K562 (cell line): ENCODE measurements around the gene FGF23. TPM values are rescaled to one million over a fixed set of nuclear protein-coding genes. Genes with fewer than 3 reads are reported as not detected.

Experiments used
- BCL6 ChIP-seq: fragments of 250-450 bp; sonication (Bioruptor Pico); IDR thresholded peaks from 2 replicates; pipeline ENCODE4 v1.4.0; 2020
- BHLHE40 ChIP-seq: IDR thresholded peaks from 2 replicates; pipeline ENCODE4 v1.6.1; 2011; ENCODE audit warnings: low read length, improper control_type of control experiment
- CGGBP1 ChIP-seq: fragments of 250-450 bp; sonication (Bioruptor Pico); IDR thresholded peaks from 2 replicates; pipeline ENCODE4 v1.9.0; 2021; ENCODE audit warnings: mild to moderate bottlenecking
- FOXJ2 ChIP-seq: fragments of 200-800 bp; sonication (Bioruptor generic); IDR thresholded peaks from 2 replicates; pipeline ENCODE4 v1.6.1; 2016; ENCODE audit warnings: missing genetic modification characterization, missing compliant biosample characterization
- KLF10 ChIP-seq: fragments of 250-450 bp; sonication (Bioruptor Pico); IDR thresholded peaks from 2 replicates; pipeline ENCODE4 v1.6.1; 2021; ENCODE audit warnings: matching md5 sums
- MIER1 ChIP-seq: fragments of 450-650 bp; IDR thresholded peaks from 2 replicates; pipeline ENCODE4 v1.6.1; 2016; ENCODE audit warnings: antibody characterized with exemption, mild to moderate bottlenecking, low read depth
- NUFIP1 ChIP-seq: fragments of 450-650 bp; IDR thresholded peaks from 2 replicates; pipeline ENCODE4 v1.6.1; 2018; ENCODE audit not compliant: partially characterized antibody
- REST ChIP-seq, 2 experiments: fragments of 450-650 bp; formaldehyde crosslinking in 1 of 2; IDR thresholded peaks; 2 replicates each; pipeline versions ENCODE4 v1.4.0 to v1.6.1; 2014 to 2020; ENCODE audit warnings: mild to moderate bottlenecking in 2 of 2, borderline replicate concordance in 1 of 2, low read depth in 1 of 2
- SAFB ChIP-seq: fragments of 200-400 bp; formaldehyde crosslinking; IDR thresholded peaks from 2 replicates; pipeline ENCODE4 v1.6.1; 2017; ENCODE audit warnings: low read depth, low read length, borderline replicate concordance
- SAP30 ChIP-seq: fragments of 200-600 bp; sonication (generic); IDR thresholded peaks from 2 replicates; pipeline ENCODE4 v1.6.1; 2012; ENCODE audit warnings: borderline replicate concordance, low read depth, mild to moderate bottlenecking, moderate library complexity, low read length, control low read depth, inconsistent platforms; ENCODE audit not compliant: insufficient read depth, poor library complexity, severe bottlenecking
- TEAD2 ChIP-seq: fragments of 450-650 bp; IDR thresholded peaks from 2 replicates; pipeline ENCODE4 v1.6.1; 2016; ENCODE audit warnings: missing genetic modification characterization, control low read depth, missing compliant biosample characterization
- polyA plus RNA-seq, 8 experiments: library from polyadenylated mRNA; depleted of rRNA in 4 of 8; stranded (reverse) in 5 of 8; unstranded in 3 of 8; fragments of >200 nt; fragmentation: Nextera tagmentation in 2 of 8; fragmentation: Illumina TruSeq in 1 of 8; extraction: Ambion mirVana in 2 of 8; extraction: Trizol in 1 of 8; gene quantifications; 2 replicates each; pipeline versions ENCODE4 v1.2.1 to v1.2.3, GENCODE V29; 2011 to 2014; ENCODE audit warnings: inconsistent platforms in 1 of 8, missing spikeins in 1 of 8
- total RNA-seq, 7 experiments: library from RNA; depleted of rRNA in 6 of 7; stranded (reverse); fragments of >200 nt in 6 of 7; fragmentation: Illumina TruSeq in 2 of 7; extraction: Trizol in 2 of 7; gene quantifications; 2 replicates each; pipeline versions ENCODE4 v1.2.1 to v1.2.3, GENCODE V29; 2011 to 2021; ENCODE audit warnings: low replicate concordance in 1 of 7
- TF ChIP-seq, protein P1 (sequence below): sonication (generic); formaldehyde crosslinking; IDR thresholded peaks from 2 replicates; pipeline ENCODE4 v1.8.0; 2023; ENCODE audit warnings: mild to moderate bottlenecking, missing genetic modification reagents
- TF ChIP-seq, protein P2 (sequence below): sonication (generic); formaldehyde crosslinking; IDR thresholded peaks from 2 replicates; pipeline ENCODE4 v1.8.0; 2023; ENCODE audit warnings: missing genetic modification reagents, mild to moderate bottlenecking, borderline replicate concordance

Gene FGF23
- total and polyA plus RNA-seq, 9 of the 15 experiments (the other 6 are each of a cell fraction or from before 2014, with no cell fraction given): 0.38 TPM; not detected in 8

DNA sequence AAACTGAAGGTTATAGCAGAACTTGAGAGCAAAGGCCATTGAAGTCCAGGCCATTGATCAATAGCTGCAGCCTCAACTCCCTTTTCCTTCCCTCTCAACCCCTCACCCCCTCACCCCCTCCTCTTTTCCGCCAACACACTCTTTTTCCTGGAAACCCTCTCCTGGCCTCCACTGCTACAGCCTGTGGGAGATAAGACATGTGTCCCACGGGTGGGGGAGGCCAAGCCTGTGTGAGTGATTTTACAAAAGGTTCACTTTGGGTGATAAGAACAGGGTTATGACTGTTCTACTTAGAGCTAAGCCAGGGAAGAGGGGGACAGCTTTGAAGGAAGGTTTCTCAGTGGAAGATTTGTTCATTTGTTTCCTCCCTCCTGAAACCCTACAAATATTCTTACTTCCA is 9.2 kb upstream of the FGF23 start (continued):
- TF ChIP-seq TEAD2 (tag) (no peak), SAP30 (no peak), KLF10 (CRISPR knock-in tag) (no peak), BHLHE40 (0 out of 2 replicates have a peak, but pooled peaks have one; percentile 26), FOXJ2 (tag) (0 out of 2 replicates have a peak, but pooled peaks have one; percentile 24), SAFB (no peak), REST (IDR thresholded peaks at IDR 0.05; ENCODE audit: borderline replicate concordance) (no peak), REST (CRISPR knock-in tag; IDR thresholded peaks at IDR 0.05; ENCODE audit: low read depth) (no peak), MIER1 (no peak), CGGBP1 (CRISPR knock-in tag) (no peak), BCL6 (CRISPR knock-in tag) (no peak), NUFIP1 (no peak)
- TF ChIP-seq, protein P1, sequence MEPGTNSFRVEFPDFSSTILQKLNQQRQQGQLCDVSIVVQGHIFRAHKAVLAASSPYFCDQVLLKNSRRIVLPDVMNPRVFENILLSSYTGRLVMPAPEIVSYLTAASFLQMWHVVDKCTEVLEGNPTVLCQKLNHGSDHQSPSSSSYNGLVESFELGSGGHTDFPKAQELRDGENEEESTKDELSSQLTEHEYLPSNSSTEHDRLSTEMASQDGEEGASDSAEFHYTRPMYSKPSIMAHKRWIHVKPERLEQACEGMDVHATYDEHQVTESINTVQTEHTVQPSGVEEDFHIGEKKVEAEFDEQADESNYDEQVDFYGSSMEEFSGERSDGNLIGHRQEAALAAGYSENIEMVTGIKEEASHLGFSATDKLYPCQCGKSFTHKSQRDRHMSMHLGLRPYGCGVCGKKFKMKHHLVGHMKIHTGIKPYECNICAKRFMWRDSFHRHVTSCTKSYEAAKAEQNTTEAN (CRISPR knock-in tag): no peak
- TF ChIP-seq, protein P2, sequence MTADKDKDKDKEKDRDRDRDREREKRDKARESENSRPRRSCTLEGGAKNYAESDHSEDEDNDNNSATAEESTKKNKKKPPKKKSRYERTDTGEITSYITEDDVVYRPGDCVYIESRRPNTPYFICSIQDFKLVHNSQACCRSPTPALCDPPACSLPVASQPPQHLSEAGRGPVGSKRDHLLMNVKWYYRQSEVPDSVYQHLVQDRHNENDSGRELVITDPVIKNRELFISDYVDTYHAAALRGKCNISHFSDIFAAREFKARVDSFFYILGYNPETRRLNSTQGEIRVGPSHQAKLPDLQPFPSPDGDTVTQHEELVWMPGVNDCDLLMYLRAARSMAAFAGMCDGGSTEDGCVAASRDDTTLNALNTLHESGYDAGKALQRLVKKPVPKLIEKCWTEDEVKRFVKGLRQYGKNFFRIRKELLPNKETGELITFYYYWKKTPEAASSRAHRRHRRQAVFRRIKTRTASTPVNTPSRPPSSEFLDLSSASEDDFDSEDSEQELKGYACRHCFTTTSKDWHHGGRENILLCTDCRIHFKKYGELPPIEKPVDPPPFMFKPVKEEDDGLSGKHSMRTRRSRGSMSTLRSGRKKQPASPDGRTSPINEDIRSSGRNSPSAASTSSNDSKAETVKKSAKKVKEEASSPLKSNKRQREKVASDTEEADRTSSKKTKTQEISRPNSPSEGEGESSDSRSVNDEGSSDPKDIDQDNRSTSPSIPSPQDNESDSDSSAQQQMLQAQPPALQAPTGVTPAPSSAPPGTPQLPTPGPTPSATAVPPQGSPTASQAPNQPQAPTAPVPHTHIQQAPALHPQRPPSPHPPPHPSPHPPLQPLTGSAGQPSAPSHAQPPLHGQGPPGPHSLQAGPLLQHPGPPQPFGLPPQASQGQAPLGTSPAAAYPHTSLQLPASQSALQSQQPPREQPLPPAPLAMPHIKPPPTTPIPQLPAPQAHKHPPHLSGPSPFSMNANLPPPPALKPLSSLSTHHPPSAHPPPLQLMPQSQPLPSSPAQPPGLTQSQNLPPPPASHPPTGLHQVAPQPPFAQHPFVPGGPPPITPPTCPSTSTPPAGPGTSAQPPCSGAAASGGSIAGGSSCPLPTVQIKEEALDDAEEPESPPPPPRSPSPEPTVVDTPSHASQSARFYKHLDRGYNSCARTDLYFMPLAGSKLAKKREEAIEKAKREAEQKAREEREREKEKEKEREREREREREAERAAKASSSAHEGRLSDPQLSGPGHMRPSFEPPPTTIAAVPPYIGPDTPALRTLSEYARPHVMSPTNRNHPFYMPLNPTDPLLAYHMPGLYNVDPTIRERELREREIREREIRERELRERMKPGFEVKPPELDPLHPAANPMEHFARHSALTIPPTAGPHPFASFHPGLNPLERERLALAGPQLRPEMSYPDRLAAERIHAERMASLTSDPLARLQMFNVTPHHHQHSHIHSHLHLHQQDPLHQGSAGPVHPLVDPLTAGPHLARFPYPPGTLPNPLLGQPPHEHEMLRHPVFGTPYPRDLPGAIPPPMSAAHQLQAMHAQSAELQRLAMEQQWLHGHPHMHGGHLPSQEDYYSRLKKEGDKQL (CRISPR knock-in tag): no peak
